DMS114 treated with DMSO at 0.1 percent for 48 hours (cell line): ENCODE data around the gene BTBD9.

ENCODE experiments used
- DNase-seq: peaks from one replicate; lab custom pipeline; 2025; ENCODE audit not compliant: unreplicated experiment; lab: John Stamatoyannopoulos, UW

BTBD9 gene

DNA sequence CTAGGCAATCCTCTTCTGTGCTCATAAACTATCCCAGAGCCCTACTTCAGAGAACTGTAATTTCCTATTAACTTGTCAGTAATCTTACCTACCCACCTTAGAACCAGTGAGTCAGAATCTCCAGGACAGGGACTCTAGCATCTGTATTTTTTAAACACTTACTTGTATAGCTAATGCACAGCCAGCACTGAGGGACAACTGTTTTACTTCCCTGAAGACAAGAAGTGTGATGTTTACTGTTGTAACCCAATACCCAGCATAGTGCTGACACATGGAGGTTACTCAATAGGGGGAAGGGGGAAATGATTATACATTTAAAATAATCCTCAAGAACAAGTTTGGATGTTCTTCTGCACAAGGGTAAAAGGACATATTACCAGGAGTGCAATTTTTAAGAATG lies 130.8 kb downstream of the BTBD9 start:
- no peak for DNase-seq

DNA sequence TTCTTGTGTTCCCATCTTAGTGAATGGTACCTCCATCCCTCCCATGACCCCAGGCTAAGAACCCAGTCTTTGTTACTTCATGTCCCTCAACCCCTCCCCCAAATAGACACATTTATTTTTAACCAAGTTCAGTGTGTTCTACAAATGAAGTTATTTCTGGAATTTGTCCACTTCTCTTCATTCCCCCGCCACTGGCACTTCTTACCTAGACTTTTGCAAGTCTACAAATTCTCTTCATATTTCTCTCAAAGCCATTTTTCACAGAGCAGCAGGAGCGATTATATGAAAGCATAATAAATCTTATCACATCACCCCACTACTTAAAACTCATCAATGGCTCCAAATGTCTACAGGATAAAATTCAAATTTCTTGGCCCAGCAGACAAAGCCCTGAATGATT lies 131.4 kb downstream of the BTBD9 start:
- DNase-seq, result no peak

DNA sequence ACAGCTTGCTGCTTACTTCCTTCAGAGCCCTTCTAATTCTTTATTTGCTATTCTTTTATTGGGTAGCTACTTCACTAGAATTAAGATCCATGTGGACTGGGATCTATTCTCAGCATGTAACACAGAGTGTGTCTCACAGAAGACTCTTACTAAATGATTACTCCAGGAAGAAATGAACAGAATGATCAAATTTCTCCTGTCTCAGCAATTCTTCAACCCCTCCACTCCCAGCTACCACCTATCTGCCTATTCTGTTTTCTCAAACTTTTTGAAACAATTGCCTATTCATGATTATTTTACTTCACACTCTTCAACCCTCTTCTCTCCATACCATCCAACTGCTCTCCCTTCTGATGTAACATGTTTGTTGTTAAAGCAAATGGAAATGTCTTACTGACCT lies 132.6 kb downstream of the BTBD9 start:
- no peak for DNase-seq

DNA sequence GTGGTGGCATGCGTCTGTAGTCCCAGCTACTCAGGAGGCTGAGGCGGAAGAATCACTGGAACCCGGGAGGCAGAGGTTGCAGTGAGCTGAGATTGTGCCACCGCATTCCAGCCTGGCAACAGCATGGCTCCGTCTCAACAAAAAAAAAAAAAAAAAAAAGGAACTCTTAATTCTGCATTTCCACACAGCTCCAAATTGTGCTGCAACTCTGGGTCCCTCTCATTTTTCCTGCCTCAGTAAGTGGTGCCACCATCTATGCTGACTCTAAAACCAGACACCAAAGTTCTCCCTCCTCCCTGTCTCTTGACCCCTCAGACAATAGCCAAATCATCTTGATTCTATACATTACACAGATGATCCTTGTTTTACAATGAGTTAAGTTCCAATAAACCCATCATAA lies 133.9 kb downstream of the BTBD9 start:
- DNase-seq, result no peak

DNA sequence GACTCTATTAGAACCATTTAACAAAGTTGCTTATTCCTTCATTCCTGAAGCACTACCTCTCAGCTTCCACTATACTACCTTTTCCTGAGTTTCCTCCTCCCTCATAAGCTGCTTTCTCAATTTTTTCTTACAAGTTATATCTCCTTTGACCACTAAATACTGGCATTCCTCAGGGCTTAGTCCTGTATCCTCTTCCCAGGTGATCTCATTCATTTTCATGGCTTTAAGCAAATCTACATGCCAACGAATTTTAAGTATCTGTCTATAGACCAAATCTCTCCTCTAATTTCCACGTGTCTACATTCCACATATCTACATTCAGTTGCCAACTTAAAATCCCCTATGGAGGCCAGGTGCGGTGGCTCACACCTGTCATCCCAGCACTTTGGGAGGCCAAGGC lies 134.7 kb downstream of the BTBD9 start:
- DNase-seq, result no peak

DNA sequence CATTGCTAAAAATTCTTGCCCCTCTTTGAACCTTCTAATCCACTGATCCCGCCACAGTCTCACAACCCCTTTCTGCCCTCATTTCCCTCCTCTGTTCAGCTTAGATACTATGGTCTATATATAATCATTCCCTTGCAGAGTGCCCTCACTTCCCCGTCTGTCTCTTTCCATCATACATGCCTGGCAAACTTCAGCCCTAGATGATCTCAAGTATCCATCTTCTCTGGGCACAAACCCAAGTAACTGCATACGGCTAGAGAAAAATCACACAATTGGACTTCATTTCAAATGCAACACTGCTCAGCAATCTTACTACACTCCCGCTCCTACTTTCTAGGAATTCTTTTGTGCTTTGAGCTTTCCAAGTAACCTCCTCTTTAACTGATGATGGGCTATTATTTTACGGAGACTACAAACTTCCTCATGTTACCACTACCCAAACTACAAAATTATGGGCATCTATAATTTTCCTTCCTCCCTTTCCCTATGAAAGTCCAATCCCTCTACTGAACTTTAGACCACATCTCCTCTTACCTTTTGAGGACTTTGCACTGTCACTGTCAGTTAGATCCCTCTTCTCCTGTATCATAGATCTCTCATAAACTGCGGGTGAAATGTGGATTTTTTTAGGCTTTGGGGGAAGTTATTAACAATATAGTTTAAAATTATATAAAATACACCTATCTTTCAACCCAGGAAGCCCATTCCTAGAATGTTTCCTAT lies 135.6 kb downstream of the BTBD9 start:
- no peak for DNase-seq

DNA sequence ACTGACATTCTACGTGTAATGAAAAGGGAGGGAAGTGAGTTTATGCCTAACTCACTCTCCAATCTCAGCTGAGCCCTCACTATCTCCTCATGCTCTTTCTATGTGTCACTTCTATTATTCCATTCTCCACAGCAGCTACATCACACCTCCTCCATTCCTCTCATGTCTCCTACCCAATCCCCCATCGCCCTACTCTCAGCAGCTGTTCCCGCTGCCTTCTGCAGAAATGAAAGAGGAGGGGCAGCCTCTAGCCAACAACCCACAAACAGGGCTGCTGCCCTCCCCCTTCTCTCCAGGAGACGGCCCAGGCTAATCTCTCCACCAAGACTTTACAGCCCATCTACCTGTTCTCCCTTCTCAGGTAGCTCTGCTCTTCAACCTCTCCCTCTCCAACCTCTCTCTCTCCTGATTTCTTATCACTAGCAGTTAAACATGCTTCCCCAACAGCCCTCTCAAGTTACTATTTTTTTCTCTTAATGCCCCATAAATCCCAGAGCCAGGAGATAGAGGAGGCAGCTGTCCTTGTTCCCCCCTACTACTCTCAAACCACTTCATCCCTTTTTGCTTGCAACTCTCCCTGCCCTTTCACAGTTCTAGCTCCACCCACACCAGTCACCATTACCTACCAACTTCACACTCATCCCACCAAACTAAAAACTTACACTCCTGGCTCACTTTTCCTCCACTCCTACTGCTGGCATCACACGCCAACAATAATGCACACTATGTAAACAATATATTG lies 136.5 kb downstream of the BTBD9 start:
- no peak for DNase-seq

DNA sequence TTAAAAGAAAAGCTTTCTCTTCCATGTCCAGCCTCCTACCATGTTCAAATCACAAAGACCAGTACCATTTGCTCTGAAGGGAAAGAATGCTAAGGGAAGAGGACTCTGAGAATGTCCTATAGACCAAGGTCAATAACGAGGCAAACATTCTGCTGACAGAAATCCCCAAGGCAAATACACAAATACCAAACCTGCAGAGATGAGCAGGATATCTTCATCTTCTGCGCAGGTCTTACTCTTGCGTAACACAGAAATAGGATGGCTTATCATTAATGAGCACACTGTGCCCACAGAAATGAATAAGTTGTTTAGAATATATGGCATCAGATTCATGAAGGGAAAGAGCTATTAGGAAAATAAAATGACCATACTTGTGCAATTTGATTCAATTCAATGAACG lies 137.3 kb downstream of the BTBD9 start:
- no peak for DNase-seq

DNA sequence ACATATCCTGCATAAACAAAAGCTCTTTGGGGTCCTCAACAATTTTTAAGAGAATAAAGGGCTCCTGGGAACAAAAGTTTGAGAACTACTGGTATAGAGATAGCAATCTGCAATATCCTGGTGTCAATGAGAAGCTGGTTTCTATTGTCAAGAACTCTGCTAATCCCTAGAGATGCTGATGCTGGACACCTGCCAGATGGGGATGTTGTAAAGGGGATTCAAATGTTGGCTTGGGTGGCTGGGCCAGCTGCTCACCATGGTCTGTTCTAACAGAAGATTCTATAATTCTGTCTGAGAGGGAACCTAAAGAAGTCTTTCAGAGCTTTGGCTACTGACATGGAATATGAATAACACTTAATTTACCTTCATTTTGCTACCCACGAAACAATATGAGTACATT lies 137.8 kb downstream of the BTBD9 start:
- no peak for DNase-seq

DNA sequence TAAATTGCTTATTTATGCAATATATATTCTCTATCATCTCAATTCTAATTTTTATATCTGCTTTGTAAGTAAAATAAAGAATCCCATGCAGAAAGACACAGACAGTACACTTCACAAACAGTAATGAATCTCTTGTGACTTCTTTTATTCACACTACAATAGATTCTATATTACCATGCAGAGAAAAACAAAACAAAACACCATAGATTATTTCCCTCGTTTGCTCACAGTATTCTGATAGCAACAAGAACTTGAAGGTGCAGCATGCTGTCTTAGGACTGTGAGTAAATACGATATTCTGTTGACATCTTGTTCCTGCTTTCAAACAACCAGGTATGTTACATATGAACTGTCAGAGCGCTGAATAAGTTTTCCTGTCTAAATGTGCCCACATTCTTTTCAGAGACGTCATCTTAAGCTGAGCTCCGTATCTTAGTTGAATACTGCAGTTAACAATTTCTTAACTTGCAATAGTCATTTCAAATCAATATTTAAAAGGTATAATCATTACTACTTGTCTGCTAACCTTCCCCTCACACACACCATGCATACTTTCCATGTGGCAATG lies 140.1 kb downstream of the BTBD9 start:
- DNase-seq, result no peak

DNA sequence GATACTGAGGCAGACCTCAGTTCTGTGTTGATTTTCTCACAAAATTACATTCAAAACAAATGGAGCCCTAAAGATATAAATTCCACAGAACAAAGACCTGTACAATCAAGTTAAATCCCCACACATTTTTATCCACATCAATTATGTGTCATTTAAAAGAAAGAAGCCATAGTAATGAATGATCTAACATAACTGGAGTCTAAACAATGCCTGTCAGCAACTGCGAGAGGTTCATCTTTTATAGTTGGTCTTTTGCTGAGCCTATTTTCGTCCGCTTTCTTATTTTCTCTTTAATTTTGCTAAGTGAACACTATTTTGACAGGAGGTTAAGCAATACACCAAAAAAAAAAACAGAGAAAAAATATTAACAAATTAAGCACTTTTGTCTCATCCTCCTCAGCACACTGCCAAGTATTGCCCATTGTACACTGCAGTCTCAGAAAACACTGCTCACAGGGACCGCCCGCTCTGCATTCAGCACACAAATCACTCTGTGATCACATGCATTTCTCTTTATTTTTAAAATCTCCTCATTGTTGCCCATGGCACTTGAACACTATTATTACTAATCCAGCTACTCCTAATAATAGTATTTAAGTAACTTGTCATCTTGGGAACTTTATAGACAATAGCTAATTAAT lies 140.8 kb downstream of the BTBD9 start:
- DNase-seq, result no peak

DNA sequence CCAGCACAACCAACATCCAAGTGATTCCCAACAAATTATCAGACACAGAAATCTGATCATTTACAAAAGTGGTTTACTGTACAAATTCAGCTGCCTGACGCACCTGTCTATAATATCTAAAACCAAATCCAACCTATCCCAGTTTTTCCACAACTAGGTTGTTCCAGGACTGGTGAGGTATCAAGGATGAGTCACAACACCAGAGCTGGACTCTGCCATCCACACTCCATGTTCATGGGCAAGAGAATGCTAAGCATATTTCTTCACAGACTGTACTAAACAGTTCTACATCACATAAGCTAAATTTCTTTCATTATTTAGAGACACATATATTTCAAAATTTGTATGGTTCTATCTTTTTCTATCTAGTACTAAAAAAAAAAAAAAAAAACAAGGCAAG lies 141.6 kb downstream of the BTBD9 start:
- no peak for DNase-seq

DNA sequence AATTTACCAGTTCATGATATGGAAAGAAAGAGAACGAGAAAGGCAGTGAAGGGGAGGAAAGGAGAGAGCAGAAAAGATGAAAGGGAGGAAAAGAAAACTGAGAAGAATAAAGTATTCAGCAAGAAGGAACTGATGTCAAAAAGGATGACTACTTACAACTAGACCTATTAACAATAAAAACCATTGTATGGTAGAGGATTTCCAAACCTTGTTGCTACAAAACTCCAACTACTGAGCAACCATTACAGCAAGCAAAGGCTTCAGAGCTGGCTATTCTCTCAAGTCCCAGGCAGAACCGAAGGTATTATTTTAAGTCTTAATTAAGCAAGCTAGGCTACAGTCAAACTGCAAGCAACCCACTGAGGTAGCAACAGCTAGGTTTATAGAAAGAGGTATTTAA lies 142.2 kb downstream of the BTBD9 start:
- no peak for DNase-seq

DNA sequence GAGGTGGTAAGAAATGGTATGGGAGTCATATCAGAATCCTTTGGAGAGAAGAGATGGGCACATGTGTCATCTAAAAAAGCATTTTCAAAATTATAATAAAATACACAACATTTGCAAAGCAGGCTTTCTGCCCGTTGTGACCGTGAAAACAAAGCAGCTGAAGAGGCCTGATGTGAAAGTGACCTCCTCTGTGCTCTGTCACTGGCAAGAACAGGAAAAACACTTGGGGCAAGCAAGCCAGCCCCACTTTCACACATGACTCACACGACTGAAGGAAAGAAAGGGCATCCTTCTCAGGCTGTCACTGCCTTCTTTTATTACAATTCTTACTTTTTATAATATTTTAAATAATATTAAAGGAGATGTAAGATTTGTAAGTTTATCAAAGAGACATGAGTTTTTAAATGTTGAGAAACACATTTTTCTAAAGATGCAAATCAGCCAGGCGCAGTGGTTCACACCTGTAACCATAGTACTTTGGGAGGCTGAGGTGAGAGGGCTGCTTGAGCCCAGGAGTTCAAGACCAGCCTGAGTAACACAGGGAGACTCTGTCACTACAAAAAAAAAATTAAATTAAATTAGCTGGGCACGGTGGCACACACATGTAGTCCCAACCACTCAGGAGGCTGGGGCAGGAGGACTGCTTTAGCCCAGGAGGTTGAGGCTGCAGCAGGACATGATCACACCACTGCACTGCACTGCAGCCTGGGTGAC lies 143.7 kb downstream of the BTBD9 start:
- no peak for DNase-seq

DNA sequence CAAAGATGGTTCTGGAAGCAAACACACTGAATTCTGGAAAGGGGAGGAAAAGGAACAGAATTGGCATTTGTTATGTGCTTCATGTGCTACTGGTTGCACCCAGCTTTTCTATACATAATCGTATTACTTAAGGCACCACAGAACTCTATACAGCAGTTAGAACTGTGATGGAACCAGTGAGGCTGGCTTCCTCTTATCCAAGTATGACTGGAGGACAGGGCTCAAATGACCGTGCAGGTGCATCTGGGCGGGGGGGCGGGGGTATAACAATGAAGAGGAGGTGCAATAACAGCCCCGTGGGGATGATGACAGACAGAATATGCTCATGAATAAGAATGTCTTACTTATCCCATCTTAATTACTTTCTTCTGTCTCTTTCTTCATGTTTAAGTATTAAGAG lies 144.2 kb downstream of the BTBD9 start:
- DNase-seq, result no peak

DNA sequence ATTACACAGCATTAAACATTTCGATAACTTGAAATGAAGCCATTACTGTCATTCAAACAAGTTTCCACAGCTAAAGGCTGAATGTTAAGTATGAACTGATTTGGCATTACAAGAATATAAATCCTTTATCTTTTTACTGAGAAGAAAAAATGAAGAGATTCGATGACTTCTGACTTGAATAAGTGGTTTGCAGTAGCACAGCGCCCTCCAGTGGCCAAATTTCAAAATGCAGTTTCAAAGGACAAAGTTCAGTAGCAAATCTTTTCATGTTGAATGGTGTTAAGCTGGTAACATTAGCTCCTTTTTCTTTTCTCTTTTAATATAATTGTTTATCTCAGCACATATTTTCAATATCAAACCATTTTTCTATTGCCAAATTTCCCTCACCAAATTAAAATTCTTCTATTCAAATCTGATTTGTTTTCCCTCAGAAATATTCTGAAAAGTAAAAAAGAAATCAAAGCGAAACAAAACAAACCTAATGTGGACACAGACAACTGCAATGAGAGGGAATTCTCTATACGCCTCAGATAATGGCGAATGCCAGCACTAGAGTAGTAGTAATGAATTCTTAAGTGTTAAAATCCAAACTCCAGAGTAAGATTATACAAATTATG lies 145.7 kb downstream of the BTBD9 start:
- DNase-seq, result peak; percentile 72

DNA sequence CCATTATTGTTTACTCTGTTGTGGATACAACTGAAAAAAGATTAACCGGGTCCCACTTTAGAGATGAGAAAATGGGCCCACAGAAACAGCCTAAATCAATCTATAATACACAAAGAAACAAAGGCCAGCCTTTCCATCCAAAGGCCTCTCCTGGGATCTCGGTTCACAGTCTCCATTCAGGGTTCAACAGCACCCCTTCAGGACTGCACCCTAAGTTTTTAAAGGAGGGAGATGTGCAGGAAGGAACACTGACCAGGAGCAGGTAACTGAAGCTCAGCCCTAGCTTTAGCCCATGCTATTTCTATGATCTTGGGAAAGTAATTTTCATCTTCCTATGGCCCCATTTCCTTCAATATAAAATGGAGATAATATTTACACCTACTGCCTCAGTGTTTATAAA lies 147.7 kb downstream of the BTBD9 start:
- DNase-seq, result no peak

DNA sequence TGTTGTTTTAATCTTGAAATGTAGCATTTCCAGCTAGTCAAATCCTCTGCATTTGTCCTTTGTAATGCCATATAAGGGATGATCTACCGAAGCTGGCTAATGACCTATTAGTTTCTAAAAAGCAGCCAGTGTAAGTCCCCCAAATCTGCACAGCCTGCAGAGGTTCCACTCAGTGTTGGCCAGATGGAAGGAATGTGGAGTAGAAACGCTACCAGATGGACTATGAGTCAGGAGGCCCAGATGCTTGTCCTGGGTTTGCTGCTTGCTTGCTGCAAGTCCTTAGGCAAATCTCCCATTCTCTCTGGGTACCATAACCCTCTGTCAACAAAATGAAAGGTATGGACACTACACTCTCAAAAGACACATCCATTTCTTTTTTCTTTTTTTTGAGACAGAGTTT lies 149.8 kb downstream of the BTBD9 start:
- DNase-seq, result no peak

DNA sequence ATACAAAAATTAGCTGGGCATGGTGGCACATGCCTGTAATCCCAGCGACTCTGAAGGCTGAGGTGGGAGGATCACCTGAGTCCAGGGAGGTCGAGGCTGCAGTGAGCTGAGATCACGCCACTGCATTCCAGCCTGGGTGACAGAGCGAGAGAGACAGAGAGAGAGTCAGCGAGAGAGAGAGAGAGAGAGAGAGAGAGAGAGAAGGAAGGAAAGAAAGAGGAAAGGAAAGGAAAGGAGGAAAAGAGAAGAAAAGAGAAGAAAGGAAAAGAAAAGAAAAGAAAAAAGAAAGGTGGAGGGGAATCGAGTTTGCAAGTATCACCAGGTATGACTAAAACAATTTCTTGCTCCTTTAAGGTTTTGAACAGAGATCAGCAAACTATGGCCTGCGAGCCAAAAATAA lies 152.3 kb downstream of the BTBD9 start:
- DNase-seq, result no peak

DNA sequence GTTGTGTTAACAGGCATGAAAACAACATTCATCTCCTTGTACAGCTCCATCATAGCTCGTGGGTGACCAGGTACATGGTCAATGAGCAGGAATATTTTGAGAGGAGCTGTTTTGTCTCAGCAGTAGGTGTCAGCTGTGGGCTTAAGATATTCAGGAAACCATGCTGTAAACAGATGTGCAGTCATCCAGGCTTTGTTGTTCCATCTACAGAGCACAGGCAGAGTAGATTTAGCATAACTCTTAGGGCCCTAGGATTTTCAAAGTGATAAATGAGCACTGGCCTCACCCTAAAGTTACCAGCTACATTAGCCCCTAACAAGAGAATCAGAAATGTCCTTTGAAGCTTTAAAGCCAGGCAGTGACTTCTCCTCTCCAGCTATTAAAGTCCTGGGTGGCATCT lies 154.2 kb downstream of the BTBD9 start:
- DNase-seq, result no peak

DNA sequence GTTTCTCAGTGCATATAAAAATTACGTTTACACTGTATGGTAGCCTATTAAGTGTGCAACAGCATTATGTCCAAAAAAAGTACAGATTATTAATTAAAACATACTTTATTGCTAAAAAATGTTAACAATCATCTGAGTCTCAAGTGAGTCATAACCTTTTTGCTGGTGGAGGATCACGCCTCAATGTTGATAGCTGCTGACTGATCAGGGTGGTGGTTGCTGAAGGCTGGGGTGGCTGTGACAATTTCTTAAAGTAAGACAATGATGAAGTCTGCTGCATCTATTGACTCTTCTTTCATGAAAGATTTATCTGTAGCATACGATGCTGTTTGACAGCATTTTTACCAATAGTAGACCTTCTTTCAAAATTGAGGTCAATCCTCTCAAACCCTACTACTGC lies 155.1 kb downstream of the BTBD9 start:
- DNase-seq, result no peak
